Liver (tissue), 9 donors: ENCODE results near the gene SREK1IP1. TPM values are rescaled to one million over a fixed set of nuclear protein-coding genes. Genes with fewer than 3 reads are reported as not detected.

Experiments
- DNase-seq: peaks from one replicate; pipeline ENCODE4 v3.0.0-alpha.2; 2017; ENCODE audit warnings: low spot score
- H3K27ac ChIP-seq, 2 donors: one replicate each; pipeline ENCODE4 v1.7.0; 2013; ENCODE audit warnings: inconsistent platforms in 2 of 2, low read length in 2 of 2, control low read depth in 1 of 2, low read depth in 1 of 2, mild to moderate bottlenecking in 1 of 2
- H3K27me3 ChIP-seq, 4 donors: one replicate each; pipeline versions ENCODE4 v1.6.1 to v1.7.0; 2013; ENCODE audit warnings: low read length in 3 of 4, inconsistent platforms in 1 of 4, mild to moderate bottlenecking in 1 of 4, moderate library complexity in 1 of 4; ENCODE audit not compliant: control insufficient read depth in 4 of 4, insufficient read depth in 4 of 4
- H3K36me3 ChIP-seq, 4 donors: one replicate each; pipeline versions ENCODE4 v1.6.1 to v1.7.0; 2013; ENCODE audit warnings: low read length in 3 of 4, mild to moderate bottlenecking in 3 of 4, low read depth in 1 of 4, moderate library complexity in 1 of 4; ENCODE audit not compliant: control insufficient read depth in 4 of 4, insufficient read depth in 3 of 4
- H3K4me1 ChIP-seq, 4 donors: one replicate each; pipeline versions ENCODE4 v1.6.1 to v1.7.0; 2013; ENCODE audit warnings: low read length in 3 of 4, mild to moderate bottlenecking in 3 of 4, moderate library complexity in 1 of 4; ENCODE audit not compliant: control insufficient read depth in 4 of 4, insufficient read depth in 4 of 4
- H3K4me3 ChIP-seq, 3 donors: one replicate each; pipeline versions ENCODE4 v1.6.1 to v1.7.0; 2013; ENCODE audit warnings: low read length in 3 of 3, control low read depth in 1 of 3, low read depth in 1 of 3, mild to moderate bottlenecking in 1 of 3
- H3K9ac ChIP-seq, 2 donors: one replicate each; pipeline ENCODE4 v1.7.0; 2013; ENCODE audit warnings: low read length in 2 of 2, mild to moderate bottlenecking in 2 of 2, moderate library complexity in 2 of 2, control low read depth in 1 of 2, low read depth in 1 of 2
- H3K9me3 ChIP-seq, 4 donors: one replicate each; pipeline versions ENCODE4 v1.6.1 to v1.7.0; 2013; ENCODE audit warnings: low read length in 3 of 4; ENCODE audit not compliant: control insufficient read depth in 4 of 4
- EGR1 ChIP-seq, 2 donors: IDR thresholded peaks; 2 replicates each; pipeline ENCODE4 v1.6.1; 2016 to 2018; ENCODE audit warnings: antibody characterized with exemption in 2 of 2, low read depth in 2 of 2
- FOXA1 ChIP-seq: IDR thresholded peaks from 2 replicates; pipeline ENCODE4 v1.6.1; 2016; ENCODE audit warnings: antibody characterized with exemption
- FOXA2 ChIP-seq: IDR thresholded peaks from 2 replicates; pipeline ENCODE4 v1.6.1; 2016; ENCODE audit warnings: antibody characterized with exemption
- HNF4A ChIP-seq, 2 donors: conservative IDR thresholded peaks; 2 replicates each; pipeline ENCODE4 v1.6.1; 2016; ENCODE audit warnings: antibody characterized with exemption in 2 of 2, mild to moderate bottlenecking in 2 of 2
- HNF4G ChIP-seq: IDR thresholded peaks from 2 replicates; pipeline ENCODE4 v1.6.1; 2016; ENCODE audit warnings: antibody characterized with exemption
- JUND ChIP-seq, 2 donors: IDR thresholded peaks; 2 replicates each; pipeline ENCODE4 v1.6.1; 2016; ENCODE audit warnings: antibody characterized with exemption in 2 of 2
- MAX ChIP-seq: IDR thresholded peaks from 2 replicates; pipeline ENCODE4 v1.6.1; 2016; ENCODE audit warnings: antibody characterized with exemption
- NR2F2 ChIP-seq: IDR thresholded peaks from 2 replicates; pipeline ENCODE4 v1.6.1; 2016; ENCODE audit warnings: antibody characterized with exemption
- RAD21 ChIP-seq, 2 donors: IDR thresholded peaks; 2 replicates each; pipeline ENCODE4 v1.6.1; 2016; ENCODE audit warnings: antibody characterized with exemption in 2 of 2, mild to moderate bottlenecking in 2 of 2
- RXRA ChIP-seq, 2 donors: IDR thresholded peaks; 2 replicates each; pipeline ENCODE4 v1.6.1; 2017 to 2018; ENCODE audit warnings: antibody characterized with exemption in 2 of 2, mild to moderate bottlenecking in 1 of 2
- SP1 ChIP-seq: IDR thresholded peaks from 2 replicates; pipeline ENCODE4 v1.6.1; 2018; ENCODE audit warnings: antibody characterized with exemption, mild to moderate bottlenecking
- TAF1 ChIP-seq: conservative IDR thresholded peaks from 2 replicates; pipeline ENCODE4 v1.6.1; 2016; ENCODE audit warnings: antibody characterized with exemption, mild to moderate bottlenecking
- YY1 ChIP-seq: IDR thresholded peaks from 2 replicates; pipeline ENCODE4 v1.6.1; 2016; ENCODE audit warnings: antibody characterized with exemption, mild to moderate bottlenecking
- WGBS: extraction: QIAGEN DNeasy Blood & Tissue Kit; methylation state at CpG from one replicate; pipeline ENCODE4 v1.1.7; 2013; 5-methylcytosine and 5-hydroxymethylcytosine counted together
- polyA plus RNA-seq, 2 donors: library from polyadenylated mRNA; stranded (reverse) in 1 of 2; unstranded in 1 of 2; fragments of 200-250 nt in 1 of 2; fragments of >200 nt in 1 of 2; fragmentation: Nextera tagmentation in 1 of 2; extraction: Ambion mirVana in 1 of 2; gene quantifications; one replicate each; pipeline versions ENCODE4 v1.2.1 to v1.2.3, GENCODE V29; 2013 to 2015
- total RNA-seq, 2 donors: library from RNA; depleted of rRNA; stranded (reverse); fragments of >200 nt; gene quantifications; one replicate each; pipeline ENCODE4 v1.2.3, GENCODE V29; 2014
- TF ChIP-seq, protein P1 (sequence below): fragments of 150-350 bp; IDR thresholded peaks from 2 replicates; pipeline ENCODE4 v1.5.1; 2017; ENCODE audit warnings: improper control_type of control experiment, low read depth, low read length; ENCODE audit not compliant: missing input control
- TF ChIP-seq, protein P2 (sequence below): IDR thresholded peaks from 2 replicates; pipeline ENCODE4 v1.6.1; 2016; ENCODE audit warnings: antibody characterized with exemption, mild to moderate bottlenecking
- TF ChIP-seq, protein P3 (sequence below): IDR thresholded peaks from 2 replicates; pipeline ENCODE4 v1.6.1; 2016; ENCODE audit warnings: antibody characterized with exemption
- TF ChIP-seq, protein P4 (sequence below): IDR thresholded peaks from 2 replicates; pipeline ENCODE4 v1.6.1; 2016; ENCODE audit warnings: antibody characterized with exemption
- donor health status: healthy.
- donor health status: healthy.
- donor health status: healthy.
- donor health status: healthy.
- donor health status: healthy.

SREK1IP1 gene
- total and polyA plus RNA-seq, 4 donors = 2.9 to 22.0 (median 7.8) TPM

GRCh38 chr5:64744914-64745313, 23.6 kb downstream of the SREK1IP1 start:
- DNase-seq = no peak
- Histone ChIP-seq H3K27ac (no peak overlapping the region), H3K4me3 (no peak overlapping the region), H3K36me3 (peaks cover 0 to 8% (median under 1%) of the 10 kb centered on the region in 4 donors), H3K27me3 (no peaks in the 10 kb centered on the region), H3K9ac (no peak overlapping the region), H3K4me1 (no peaks in the 10 kb centered on the region), H3K9me3 (no peaks in the 10 kb centered on the region)
- TF ChIP-seq FOXA1 (no peak), YY1 (no peak), SP1 (no peak), HNF4A (conservative IDR thresholded peaks at IDR 0.05) (no peak), EGR1 (IDR thresholded peaks at IDR 0.05; ENCODE audit: low read depth in 2 of 2) (no peak), NR2F2 (no peak)
- TF ChIP-seq, protein P1, sequence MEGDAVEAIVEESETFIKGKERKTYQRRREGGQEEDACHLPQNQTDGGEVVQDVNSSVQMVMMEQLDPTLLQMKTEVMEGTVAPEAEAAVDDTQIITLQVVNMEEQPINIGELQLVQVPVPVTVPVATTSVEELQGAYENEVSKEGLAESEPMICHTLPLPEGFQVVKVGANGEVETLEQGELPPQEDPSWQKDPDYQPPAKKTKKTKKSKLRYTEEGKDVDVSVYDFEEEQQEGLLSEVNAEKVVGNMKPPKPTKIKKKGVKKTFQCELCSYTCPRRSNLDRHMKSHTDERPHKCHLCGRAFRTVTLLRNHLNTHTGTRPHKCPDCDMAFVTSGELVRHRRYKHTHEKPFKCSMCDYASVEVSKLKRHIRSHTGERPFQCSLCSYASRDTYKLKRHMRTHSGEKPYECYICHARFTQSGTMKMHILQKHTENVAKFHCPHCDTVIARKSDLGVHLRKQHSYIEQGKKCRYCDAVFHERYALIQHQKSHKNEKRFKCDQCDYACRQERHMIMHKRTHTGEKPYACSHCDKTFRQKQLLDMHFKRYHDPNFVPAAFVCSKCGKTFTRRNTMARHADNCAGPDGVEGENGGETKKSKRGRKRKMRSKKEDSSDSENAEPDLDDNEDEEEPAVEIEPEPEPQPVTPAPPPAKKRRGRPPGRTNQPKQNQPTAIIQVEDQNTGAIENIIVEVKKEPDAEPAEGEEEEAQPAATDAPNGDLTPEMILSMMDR = no peak
- 96% methylated on average over 1 of the region's 1 CpG for WGBS

DNA sequence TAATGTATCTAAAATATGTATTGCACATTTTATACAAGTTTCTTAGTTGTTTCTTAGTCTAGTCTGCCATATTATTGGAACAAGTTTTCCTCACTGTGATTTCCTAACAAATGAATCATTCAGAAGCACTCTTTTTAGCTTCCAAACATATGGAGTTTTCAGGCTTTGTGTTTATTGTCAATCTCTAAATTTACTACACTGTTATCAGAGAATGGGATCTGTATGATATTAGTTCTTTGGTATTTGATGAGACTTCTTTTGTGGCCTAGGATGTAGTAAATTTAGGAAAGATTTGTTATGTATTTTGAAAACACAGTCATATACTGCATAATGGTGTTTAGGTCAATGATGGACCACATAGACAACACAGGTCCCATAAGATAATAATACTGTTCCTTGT, 25.7 kb downstream of the SREK1IP1 start:
- TF ChIP-seq YY1 (no peak), FOXA2 (no peak), JUND (IDR thresholded peaks at IDR 0.05) (no peak), TAF1 (no peak), RXRA (IDR thresholded peaks at IDR 0.05) (no peak), SP1 (no peak), FOXA1 (no peak), HNF4A (conservative IDR thresholded peaks at IDR 0.05) (no peak), HNF4G (no peak), MAX (no peak), NR2F2 (no peak), RAD21 (IDR thresholded peaks at IDR 0.05) (no peak), EGR1 (IDR thresholded peaks at IDR 0.05; ENCODE audit: low read depth in 2 of 2) (no peak)
- TF ChIP-seq, protein P1 = no peak
- TF ChIP-seq, protein P2, sequence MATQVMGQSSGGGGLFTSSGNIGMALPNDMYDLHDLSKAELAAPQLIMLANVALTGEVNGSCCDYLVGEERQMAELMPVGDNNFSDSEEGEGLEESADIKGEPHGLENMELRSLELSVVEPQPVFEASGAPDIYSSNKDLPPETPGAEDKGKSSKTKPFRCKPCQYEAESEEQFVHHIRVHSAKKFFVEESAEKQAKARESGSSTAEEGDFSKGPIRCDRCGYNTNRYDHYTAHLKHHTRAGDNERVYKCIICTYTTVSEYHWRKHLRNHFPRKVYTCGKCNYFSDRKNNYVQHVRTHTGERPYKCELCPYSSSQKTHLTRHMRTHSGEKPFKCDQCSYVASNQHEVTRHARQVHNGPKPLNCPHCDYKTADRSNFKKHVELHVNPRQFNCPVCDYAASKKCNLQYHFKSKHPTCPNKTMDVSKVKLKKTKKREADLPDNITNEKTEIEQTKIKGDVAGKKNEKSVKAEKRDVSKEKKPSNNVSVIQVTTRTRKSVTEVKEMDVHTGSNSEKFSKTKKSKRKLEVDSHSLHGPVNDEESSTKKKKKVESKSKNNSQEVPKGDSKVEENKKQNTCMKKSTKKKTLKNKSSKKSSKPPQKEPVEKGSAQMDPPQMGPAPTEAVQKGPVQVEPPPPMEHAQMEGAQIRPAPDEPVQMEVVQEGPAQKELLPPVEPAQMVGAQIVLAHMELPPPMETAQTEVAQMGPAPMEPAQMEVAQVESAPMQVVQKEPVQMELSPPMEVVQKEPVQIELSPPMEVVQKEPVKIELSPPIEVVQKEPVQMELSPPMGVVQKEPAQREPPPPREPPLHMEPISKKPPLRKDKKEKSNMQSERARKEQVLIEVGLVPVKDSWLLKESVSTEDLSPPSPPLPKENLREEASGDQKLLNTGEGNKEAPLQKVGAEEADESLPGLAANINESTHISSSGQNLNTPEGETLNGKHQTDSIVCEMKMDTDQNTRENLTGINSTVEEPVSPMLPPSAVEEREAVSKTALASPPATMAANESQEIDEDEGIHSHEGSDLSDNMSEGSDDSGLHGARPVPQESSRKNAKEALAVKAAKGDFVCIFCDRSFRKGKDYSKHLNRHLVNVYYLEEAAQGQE = no peak
- TF ChIP-seq, protein P3, sequence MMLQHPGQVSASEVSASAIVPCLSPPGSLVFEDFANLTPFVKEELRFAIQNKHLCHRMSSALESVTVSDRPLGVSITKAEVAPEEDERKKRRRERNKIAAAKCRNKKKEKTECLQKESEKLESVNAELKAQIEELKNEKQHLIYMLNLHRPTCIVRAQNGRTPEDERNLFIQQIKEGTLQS = no peak
- TF ChIP-seq, protein P4, sequence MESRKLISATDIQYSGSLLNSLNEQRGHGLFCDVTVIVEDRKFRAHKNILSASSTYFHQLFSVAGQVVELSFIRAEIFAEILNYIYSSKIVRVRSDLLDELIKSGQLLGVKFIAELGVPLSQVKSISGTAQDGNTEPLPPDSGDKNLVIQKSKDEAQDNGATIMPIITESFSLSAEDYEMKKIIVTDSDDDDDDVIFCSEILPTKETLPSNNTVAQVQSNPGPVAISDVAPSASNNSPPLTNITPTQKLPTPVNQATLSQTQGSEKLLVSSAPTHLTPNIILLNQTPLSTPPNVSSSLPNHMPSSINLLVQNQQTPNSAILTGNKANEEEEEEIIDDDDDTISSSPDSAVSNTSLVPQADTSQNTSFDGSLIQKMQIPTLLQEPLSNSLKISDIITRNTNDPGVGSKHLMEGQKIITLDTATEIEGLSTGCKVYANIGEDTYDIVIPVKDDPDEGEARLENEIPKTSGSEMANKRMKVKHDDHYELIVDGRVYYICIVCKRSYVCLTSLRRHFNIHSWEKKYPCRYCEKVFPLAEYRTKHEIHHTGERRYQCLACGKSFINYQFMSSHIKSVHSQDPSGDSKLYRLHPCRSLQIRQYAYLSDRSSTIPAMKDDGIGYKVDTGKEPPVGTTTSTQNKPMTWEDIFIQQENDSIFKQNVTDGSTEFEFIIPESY = no peak
- H3K27ac ChIP-seq = no peak overlapping the region
- H3K9me3 ChIP-seq = no peaks in the 10 kb centered on the region
- DNase-seq = no peak
- H3K4me3 ChIP-seq = no peak overlapping the region
- peaks cover 0 to 18% (median 10%) of the 10 kb centered on the region in 4 donors for H3K36me3 ChIP-seq
- no peak overlapping the region for H3K9ac ChIP-seq
- H3K4me1 ChIP-seq = no peaks in the 10 kb centered on the region
- H3K27me3 ChIP-seq = no peaks in the 10 kb centered on the region
